NCI-H1105 (cell line): Measurements from ENCODE around the gene CRYAB.
"Not testable (repeated sequence)": the region's sequence is repeated elsewhere in the genome, so short reads cannot be mapped to it uniquely, and the experiment has no call there.

Experiments
- DNase-seq: peaks from one replicate; lab custom pipeline; 2025; lab: John Stamatoyannopoulos, UW

The CRYAB gene

GRCh38 chr11:111933872-111934271, 22.3 kb upstream of the CRYAB start:
- no peak for DNase-seq

GRCh38 chr11:111933176-111933575, 21.6 kb upstream of the CRYAB start:
- DNase-seq = not testable (repeated sequence)

- no peak for DNase-seq
These were observed 21.0 kb upstream of the CRYAB start for GRCh38 chr11:111932611-111932950.

GRCh38 chr11:111930472-111930871, 18.9 kb upstream of the CRYAB start:
- no peak for DNase-seq

GRCh38 chr11:111926505-111927391, 15.2 kb upstream of the CRYAB start:
- DNase-seq = peak; percentile 98

- no peak for DNase-seq
These were observed 14.4 kb upstream of the CRYAB start for GRCh38 chr11:111925953-111926352.

GRCh38 chr11:111923951-111924350, 12.4 kb upstream of the CRYAB start:
- no peak for DNase-seq

GRCh38 chr11:111923351-111923788, 11.8 kb upstream of the CRYAB start:
- no peak for DNase-seq

- DNase-seq = no peak
These were observed 11.2 kb upstream of the CRYAB start for GRCh38 chr11:111922803-111923202.

- no peak for DNase-seq
These were observed 10.1 kb upstream of the CRYAB start for GRCh38 chr11:111921541-111922230.

GRCh38 chr11:111920908-111921307, 9.3 kb upstream of the CRYAB start:
- no peak for DNase-seq

- DNase-seq = peak; percentile 95
These were observed 7.1 kb upstream of the CRYAB start, which contains the start of gene C11orf52 for GRCh38 chr11:111918390-111919256. Gene C11orf52, plus strand, starts transcription at chr11:111918913. Its CDS starts 60 bp downstream, at chr11:111918973.

- no peak for DNase-seq
These were observed 6.2 kb upstream of the CRYAB start for GRCh38 chr11:111917788-111918187.

- DNase-seq = no peak
These were observed 5.7 kb upstream of the CRYAB start for GRCh38 chr11:111917312-111917711.

GRCh38 chr11:111916768-111917167, 5.2 kb upstream of the CRYAB start:
- no peak for DNase-seq

- DNase-seq = no peak
These were observed 2.4 kb upstream of the CRYAB start for GRCh38 chr11:111913997-111914396.

GRCh38 chr11:111913031-111913861, 1.7 kb upstream of the CRYAB start:
- DNase-seq = no peak

GRCh38 chr11:111912535-111912934, 965 bp upstream of the CRYAB start, which contains the start of gene HSPB2:
Gene HSPB2, plus strand, starts transcription at chr11:111912734. Its CDS starts 96 bp downstream, at chr11:111912830.
- no peak for DNase-seq

GRCh38 chr11:111910676-111911562, 651 bp downstream of the CRYAB start:
- no peak for DNase-seq

- no peak for DNase-seq
These were observed 2.2 kb downstream of the CRYAB start for GRCh38 chr11:111909378-111909777.
